Naive thymus-derived CD4-positive, alpha-beta T cell (primary cell): Measurements from ENCODE around the gene IL1RAPL1. TPM values are rescaled to one million over a fixed set of nuclear protein-coding genes. Genes with fewer than 3 reads are reported as not detected.

Experiments used
- ATAC-seq: fragments of 150-1000 bp; cut with Tn5 transposase; 2 replicates; pipeline ENCODE4 v1.10.0; 2021; ENCODE audit warnings: mild to moderate bottlenecking, moderate library complexity
- CTCF ChIA-PET: fragments of 350-600 bp; sonication (Branson Sonifier 250); formaldehyde crosslinking; loops from one replicate; lab custom pipeline; 2021; ENCODE audit warnings: antibody characterized with exemption; lab: Charles Lee
- POLR2A ChIA-PET: fragments of 350-600 bp; sonication (Branson Sonifier 250); formaldehyde crosslinking; loops from one replicate; lab custom pipeline; 2021; ENCODE audit warnings: antibody characterized with exemption, inconsistent platforms; lab: Charles Lee
- DNase-seq, 9 donors: peaks; one replicate each; pipeline versions ENCODE4 v3.0.0 to v3.0.0-alpha.2; 2020 to 2022; ENCODE audit warnings: mixed read lengths in 1 of 9
- H3K27ac ChIP-seq: one replicate; pipeline ENCODE4 v1.7.0; 2013; ENCODE audit warnings: mild to moderate bottlenecking, low read depth, low read length, moderate library complexity
- H3K27me3 ChIP-seq, 2 donors: one replicate each; pipeline ENCODE4 v1.7.0; 2013; ENCODE audit warnings: low read length in 2 of 2, mild to moderate bottlenecking in 2 of 2, moderate library complexity in 2 of 2; ENCODE audit not compliant: control insufficient read depth in 2 of 2, insufficient read depth in 2 of 2
- H3K36me3 ChIP-seq, 3 experiments: 1 replicate in 2 of 3; 2 replicates in 1 of 3; pipeline ENCODE4 v1.7.0; 2013; ENCODE audit warnings: low read length in 3 of 3, mild to moderate bottlenecking in 3 of 3, moderate library complexity in 1 of 3; ENCODE audit not compliant: insufficient read depth in 3 of 3, control insufficient read depth in 2 of 3
- H3K4me1 ChIP-seq, 2 donors: one replicate each; pipeline ENCODE4 v1.7.0; 2013; ENCODE audit warnings: low read length in 2 of 2, mild to moderate bottlenecking in 2 of 2, moderate library complexity in 1 of 2; ENCODE audit not compliant: control insufficient read depth in 2 of 2, insufficient read depth in 2 of 2
- H3K4me3 ChIP-seq: 2 replicates; pipeline ENCODE4 v1.7.0; 2013; ENCODE audit warnings: mild to moderate bottlenecking, low read length
- H3K9me3 ChIP-seq, 3 experiments: 1 replicate in 2 of 3; 2 replicates in 1 of 3; pipeline ENCODE4 v1.7.0; 2013; ENCODE audit warnings: low read length in 3 of 3; ENCODE audit not compliant: control insufficient read depth in 2 of 3
- H3K27ac Mint-ChIP-seq, 9 donors: one replicate each; pipeline ENCODE4 v1.8.0; 2020 to 2022; ENCODE audit warnings: mixed read lengths in 9 of 9, mild to moderate bottlenecking in 8 of 9, moderate library complexity in 5 of 9, inconsistent platforms in 2 of 9
- H3K27me3 Mint-ChIP-seq, 5 donors: one replicate each; pipeline ENCODE4 v1.8.0; 2021 to 2022; ENCODE audit warnings: mixed read lengths in 5 of 5, mild to moderate bottlenecking in 1 of 5
- H3K36me3 Mint-ChIP-seq, 5 donors: one replicate each; pipeline ENCODE4 v1.8.0; 2020 to 2022; ENCODE audit warnings: mixed read lengths in 5 of 5, mild to moderate bottlenecking in 3 of 5, inconsistent platforms in 1 of 5
- H3K4me1 Mint-ChIP-seq, 7 donors: one replicate each; pipeline ENCODE4 v1.8.0; 2020 to 2022; ENCODE audit warnings: mixed read lengths in 7 of 7, mild to moderate bottlenecking in 3 of 7, inconsistent platforms in 1 of 7
- H3K4me3 Mint-ChIP-seq, 10 donors: one replicate each; pipeline ENCODE4 v1.8.0; 2020 to 2022; ENCODE audit warnings: mild to moderate bottlenecking in 10 of 10, mixed read lengths in 10 of 10, moderate library complexity in 6 of 10, inconsistent platforms in 2 of 10
- H3K9me3 Mint-ChIP-seq, 11 donors: one replicate each; pipeline ENCODE4 v1.8.0; 2020 to 2022; ENCODE audit warnings: mixed read lengths in 11 of 11, mild to moderate bottlenecking in 4 of 11, inconsistent platforms in 1 of 11, moderate library complexity in 1 of 11
- intact Hi-C, 2 donors: fragments of 100-400 bp; cut with micrococcal nuclease; formaldehyde crosslinking; loops; one replicate each; pipeline ENCODE4 v1.15.1; 2023
- polyA plus RNA-seq, 2 donors: library from polyadenylated mRNA; unstranded; fragments of 300-500 nt; fragmentation: Illumina TruSeq; gene quantifications; one replicate each; pipeline ENCODE4 v1.2.3, GENCODE V29; 2021
- total RNA-seq, 6 experiments: library from RNA in 5 of 6; stranded (reverse) in 5 of 6; gene quantifications; 1 replicate in 5 of 6; 2 replicates in 1 of 6; pipeline ENCODE4 v1.2.3 and lab custom pipeline; 2021 to 2026

IL1RAPL1 gene
- total and polyA plus RNA-seq, 7 experiments from 2014 or later = not detected

- Histone ChIP-seq H3K36me3 (no peaks in the 10 kb centered on the region), H3K27me3 (no peaks in the 10 kb centered on the region), H3K9me3 (no peaks in the 10 kb centered on the region), H3K4me1 (no peaks in the 10 kb centered on the region), H3K4me3 (no peak overlapping the region), H3K27ac (no peak overlapping the region)
- intact Hi-C loops = no loop called here
- DNase-seq (no peak), ATAC-seq (no peak)
- Mint-ChIP-seq H3K36me3 (no peaks in the 10 kb centered on the region), H3K27ac (no peak overlapping the region), H3K4me1 (no peaks in the 10 kb centered on the region), H3K27me3 (no peaks in the 10 kb centered on the region), H3K9me3 (peaks cover 0 to 4% (median 0%) of the 10 kb centered on the region in 11 donors), H3K4me3 (no peak overlapping the region)
- ChIA-PET POLR2A (no interaction called here), CTCF (no interaction called here)
Measured at GRCh38 chrX:29447867-29448266, 860.6 kb downstream of the IL1RAPL1 start.

- Mint-ChIP-seq H3K36me3 (no peaks in the 10 kb centered on the region), H3K4me3 (no peak overlapping the region), H3K27me3 (no peaks in the 10 kb centered on the region), H3K27ac (no peak overlapping the region), H3K9me3 (peaks cover 0 to 9% (median 0%) of the 10 kb centered on the region in 11 donors), H3K4me1 (no peaks in the 10 kb centered on the region)
- ATAC-seq (no peak), DNase-seq (no peak)
- CTCF ChIA-PET = no interaction called here
- Histone ChIP-seq H3K27me3 (no peaks in the 10 kb centered on the region), H3K4me1 (no peaks in the 10 kb centered on the region), H3K9me3 (no peaks in the 10 kb centered on the region), H3K27ac (no peak overlapping the region), H3K4me3 (no peak overlapping the region), H3K36me3 (no peaks in the 10 kb centered on the region)
- intact Hi-C loops = no loop called here
- POLR2A ChIA-PET = no interaction called here
Measured at GRCh38 chrX:29453333-29453732, 866.1 kb downstream of the IL1RAPL1 start.

GRCh38 chrX:29455702-29456101 is 868.5 kb downstream of the IL1RAPL1 start:
- intact Hi-C loops = no loop called here
- H3K4me1 ChIP-seq = no peaks in the 10 kb centered on the region
- no peaks in the 10 kb centered on the region for H3K27me3 Mint-ChIP-seq
- H3K9me3 ChIP-seq = no peaks in the 10 kb centered on the region
- no peak overlapping the region for H3K4me3 ChIP-seq
- CTCF ChIA-PET = no interaction called here
- DNase-seq = no peak
- no peak for ATAC-seq
- POLR2A ChIA-PET = no interaction called here
- no peak overlapping the region for H3K27ac ChIP-seq
- H3K36me3 Mint-ChIP-seq = no peaks in the 10 kb centered on the region
- no peaks in the 10 kb centered on the region for H3K4me1 Mint-ChIP-seq
- no peak overlapping the region for H3K4me3 Mint-ChIP-seq
- no peaks in the 10 kb centered on the region for H3K27me3 ChIP-seq
- H3K9me3 Mint-ChIP-seq = peaks cover 0 to 9% (median 3%) of the 10 kb centered on the region in 11 donors
- H3K27ac Mint-ChIP-seq = no peak overlapping the region
- H3K36me3 ChIP-seq = no peaks in the 10 kb centered on the region

GRCh38 chrX:29461039-29461438 is 873.8 kb downstream of the IL1RAPL1 start:
- intact Hi-C loops = no loop called here
- no peak overlapping the region for H3K27ac ChIP-seq
- DNase-seq (no peak), ATAC-seq (no peak)
- H3K4me3 ChIP-seq = no peak overlapping the region
- no peak overlapping the region for H3K27ac Mint-ChIP-seq
- POLR2A ChIA-PET = no interaction called here
- H3K36me3 Mint-ChIP-seq = no peaks in the 10 kb centered on the region
- no peaks in the 10 kb centered on the region for H3K4me1 Mint-ChIP-seq
- CTCF ChIA-PET = no interaction called here
- no peak overlapping the region for H3K4me3 Mint-ChIP-seq
- no peaks in the 10 kb centered on the region for H3K27me3 ChIP-seq
- H3K9me3 Mint-ChIP-seq = peaks cover 0 to 5% (median 2%) of the 10 kb centered on the region in 11 donors
- no peaks in the 10 kb centered on the region for H3K27me3 Mint-ChIP-seq
- no peaks in the 10 kb centered on the region for H3K9me3 ChIP-seq
- no peaks in the 10 kb centered on the region for H3K4me1 ChIP-seq
- H3K36me3 ChIP-seq = no peaks in the 10 kb centered on the region

- H3K4me1 Mint-ChIP-seq = no peaks in the 10 kb centered on the region
- no peaks in the 10 kb centered on the region for H3K27me3 Mint-ChIP-seq
- H3K36me3 Mint-ChIP-seq = no peaks in the 10 kb centered on the region
- ChIA-PET CTCF (no interaction called here), POLR2A (no interaction called here)
- Histone ChIP-seq H3K36me3 (no peaks in the 10 kb centered on the region), H3K4me1 (no peaks in the 10 kb centered on the region), H3K4me3 (no peak overlapping the region), H3K27me3 (no peaks in the 10 kb centered on the region), H3K9me3 (no peaks in the 10 kb centered on the region), H3K27ac (no peak overlapping the region)
- H3K27ac Mint-ChIP-seq = no peak overlapping the region
- H3K9me3 Mint-ChIP-seq = peaks cover 0 to 4% (median 0%) of the 10 kb centered on the region in 11 donors
- H3K4me3 Mint-ChIP-seq = no peak overlapping the region
- intact Hi-C loops = no loop called here
- ATAC-seq (no peak), DNase-seq (no peak)
Measured at GRCh38 chrX:29466456-29466855, 879.2 kb downstream of the IL1RAPL1 start.

GRCh38 chrX:29468911-29469494 is 881.8 kb downstream of the IL1RAPL1 start:
- no peaks in the 10 kb centered on the region for H3K4me1 Mint-ChIP-seq
- peaks cover 0 to 4% (median 1%) of the 10 kb centered on the region in 11 donors for H3K9me3 Mint-ChIP-seq
- Histone ChIP-seq H3K4me3 (no peak overlapping the region), H3K36me3 (no peaks in the 10 kb centered on the region), H3K9me3 (no peaks in the 10 kb centered on the region), H3K27me3 (no peaks in the 10 kb centered on the region), H3K27ac (no peak overlapping the region), H3K4me1 (no peaks in the 10 kb centered on the region)
- H3K27me3 Mint-ChIP-seq = no peaks in the 10 kb centered on the region
- ATAC-seq = no peak
- no peak overlapping the region for H3K4me3 Mint-ChIP-seq
- no peak for DNase-seq
- ChIA-PET CTCF (no interaction called here), POLR2A (no interaction called here)
- H3K27ac Mint-ChIP-seq = no peak overlapping the region
- intact Hi-C loops = no loop called here
- H3K36me3 Mint-ChIP-seq = no peaks in the 10 kb centered on the region

GRCh38 chrX:29470030-29470429 is 882.8 kb downstream of the IL1RAPL1 start:
- intact Hi-C loops = no loop called here
- Histone ChIP-seq H3K27ac (no peak overlapping the region), H3K36me3 (no peaks in the 10 kb centered on the region), H3K4me3 (no peak overlapping the region), H3K9me3 (no peaks in the 10 kb centered on the region), H3K4me1 (no peaks in the 10 kb centered on the region), H3K27me3 (no peaks in the 10 kb centered on the region)
- Mint-ChIP-seq H3K9me3 (peaks cover 0 to 4% (median 0%) of the 10 kb centered on the region in 11 donors), H3K4me3 (no peak overlapping the region), H3K27me3 (no peaks in the 10 kb centered on the region), H3K4me1 (no peaks in the 10 kb centered on the region), H3K27ac (no peak overlapping the region), H3K36me3 (no peaks in the 10 kb centered on the region)
- ChIA-PET POLR2A (no interaction called here), CTCF (no interaction called here)
- no peak for DNase-seq
- no peak for ATAC-seq
